SK-N-MC (cell line): ENCODE results near the gene RANBP9.

Experiments used
- EZH2 ChIP-seq: fragments of 200-600 bp; sonication (generic); IDR thresholded peaks from one replicate; pipeline ENCODE4 v1.6.1; 2017; ENCODE audit warnings: antibody characterized with exemption
- POLR2AphosphoS5 ChIP-seq: IDR thresholded peaks from 2 replicates; pipeline ENCODE4 v1.6.1; 2012; ENCODE audit warnings: mild to moderate bottlenecking, low read depth, low read length, borderline replicate concordance

GRCh38 chr6:13760307-13761304, 49.0 kb upstream of the RANBP9 start:
- TF ChIP-seq EZH2: no peak
- no peak for TF ChIP-seq POLR2AphosphoS5
